HG03045 (cell line): ENCODE results near the gene LRRC4.

Experiments used
- ATAC-seq: cut with Tn5 transposase; IDR thresholded peaks from one replicate; pipeline ENCODE4 v1.9.1; 2021; ENCODE audit warnings: mild to moderate bottlenecking, moderate library complexity; ENCODE audit not compliant: unreplicated experiment

LRRC4 gene

GRCh38 chr7:128008141-128008540 lies 23.1 kb downstream of the LRRC4 start:
- no peak for ATAC-seq

GRCh38 chr7:128007303-128007680 lies 23.9 kb downstream of the LRRC4 start:
- ATAC-seq = no peak

GRCh38 chr7:128006550-128007302 lies 24.5 kb downstream of the LRRC4 start:
- no peak for ATAC-seq

- no peak for ATAC-seq
Measured at GRCh38 chr7:128005759-128006159, 25.5 kb downstream of the LRRC4 start.

GRCh38 chr7:128005117-128005516 lies 26.1 kb downstream of the LRRC4 start:
- ATAC-seq = no peak

- ATAC-seq = no peak
Measured at GRCh38 chr7:128004623-128005022, 26.6 kb downstream of the LRRC4 start.

GRCh38 chr7:128003787-128004186 lies 27.4 kb downstream of the LRRC4 start:
- ATAC-seq = no peak

GRCh38 chr7:128003167-128003566 lies 28.1 kb downstream of the LRRC4 start:
- peak; percentile 38 for ATAC-seq

- peak; percentile 49 for ATAC-seq
Measured at GRCh38 chr7:128000854-128001265, 30.4 kb downstream of the LRRC4 start.

GRCh38 chr7:128000048-128000447 lies 31.2 kb downstream of the LRRC4 start:
- no peak for ATAC-seq

GRCh38 chr7:127998671-127999070 lies 32.6 kb downstream of the LRRC4 start:
- no peak for ATAC-seq

GRCh38 chr7:127997226-127997922 lies 33.9 kb downstream of the LRRC4 start:
- ATAC-seq = no peak

- no peak for ATAC-seq
Measured at GRCh38 chr7:127996253-127997071, 34.8 kb downstream of the LRRC4 start.

- ATAC-seq = no peak
Measured at GRCh38 chr7:127995881-127996215, 35.4 kb downstream of the LRRC4 start.

GRCh38 chr7:127995156-127995880 lies 35.9 kb downstream of the LRRC4 start:
- ATAC-seq = no peak

- ATAC-seq = no peak
Measured at GRCh38 chr7:127993987-127994386, 37.2 kb downstream of the LRRC4 start.

- ATAC-seq = no peak
Measured at GRCh38 chr7:127993317-127993716, 37.9 kb downstream of the LRRC4 start.

- ATAC-seq = no peak
Measured at GRCh38 chr7:127988751-127989150, 42.5 kb downstream of the LRRC4 start.

- no peak for ATAC-seq
Measured at GRCh38 chr7:127986581-127987521, 44.4 kb downstream of the LRRC4 start.

- ATAC-seq = no peak
Measured at GRCh38 chr7:127983804-127984332, 47.4 kb downstream of the LRRC4 start.
